ENCODE measurements around the gene SCYGR1. TPM values are rescaled to one million over a fixed set of nuclear protein-coding genes. Genes with fewer than 3 reads are reported as not detected.

The SCYGR1 gene
- total RNA-seq, 4 donors from 2014 or later = not detected

DNA sequence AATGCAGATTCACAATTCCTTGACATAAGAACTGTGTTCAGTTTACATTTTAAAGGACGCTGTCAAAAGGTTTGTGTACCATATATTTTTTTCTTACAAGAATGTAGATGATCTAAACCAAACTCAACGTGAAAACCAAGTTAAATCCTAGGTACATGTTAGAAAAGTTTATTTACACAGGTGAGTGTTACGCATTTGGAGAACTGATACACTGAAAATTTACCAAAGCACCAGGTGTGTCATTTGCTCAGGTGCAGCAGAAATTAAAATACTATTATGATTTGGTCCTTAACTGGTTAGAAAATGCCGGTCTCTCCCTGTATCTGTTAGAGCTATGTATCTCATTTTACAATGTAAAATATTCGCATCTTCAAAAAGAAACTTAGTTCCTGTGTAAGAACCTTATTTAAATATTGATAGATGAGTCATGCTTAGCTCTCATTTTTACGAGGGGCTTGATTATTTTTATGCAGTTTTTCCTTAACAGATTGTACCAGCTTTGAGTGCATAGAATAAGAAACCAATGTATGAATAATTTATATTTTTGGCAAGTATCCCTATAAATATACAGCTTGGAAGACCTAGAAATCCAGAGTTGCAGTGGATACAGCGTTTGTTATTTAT is 37.6 kb downstream of the SCYGR1 start:
- Histone ChIP-seq H3K36me3 (no peaks in the 10 kb centered on the region), H3K27me3 (no peaks in the 10 kb centered on the region), H3K4me3 (replicated peaks in 1 of 3) (no peak overlapping the region), H3K9me3 (no peaks in the 10 kb centered on the region), H3K4me1 (peaks cover 4 to 5% of the 10 kb centered on the region in 2 donors), H3K27ac (no peak overlapping the region)
- DNase-seq = no peak
- 94 to 95% methylated on average over 7 of the region's 7 CpGs for WGBS, 2 donors
- intact Hi-C loops (cut with DNase I) = no loop called here
- TF ChIP-seq POLR2A (IDR thresholded peaks at IDR 0.05) = no peak
- TF ChIP-seq, protein P1, sequence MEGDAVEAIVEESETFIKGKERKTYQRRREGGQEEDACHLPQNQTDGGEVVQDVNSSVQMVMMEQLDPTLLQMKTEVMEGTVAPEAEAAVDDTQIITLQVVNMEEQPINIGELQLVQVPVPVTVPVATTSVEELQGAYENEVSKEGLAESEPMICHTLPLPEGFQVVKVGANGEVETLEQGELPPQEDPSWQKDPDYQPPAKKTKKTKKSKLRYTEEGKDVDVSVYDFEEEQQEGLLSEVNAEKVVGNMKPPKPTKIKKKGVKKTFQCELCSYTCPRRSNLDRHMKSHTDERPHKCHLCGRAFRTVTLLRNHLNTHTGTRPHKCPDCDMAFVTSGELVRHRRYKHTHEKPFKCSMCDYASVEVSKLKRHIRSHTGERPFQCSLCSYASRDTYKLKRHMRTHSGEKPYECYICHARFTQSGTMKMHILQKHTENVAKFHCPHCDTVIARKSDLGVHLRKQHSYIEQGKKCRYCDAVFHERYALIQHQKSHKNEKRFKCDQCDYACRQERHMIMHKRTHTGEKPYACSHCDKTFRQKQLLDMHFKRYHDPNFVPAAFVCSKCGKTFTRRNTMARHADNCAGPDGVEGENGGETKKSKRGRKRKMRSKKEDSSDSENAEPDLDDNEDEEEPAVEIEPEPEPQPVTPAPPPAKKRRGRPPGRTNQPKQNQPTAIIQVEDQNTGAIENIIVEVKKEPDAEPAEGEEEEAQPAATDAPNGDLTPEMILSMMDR (IDR thresholded peaks at IDR 0.05) = no peak

DNA sequence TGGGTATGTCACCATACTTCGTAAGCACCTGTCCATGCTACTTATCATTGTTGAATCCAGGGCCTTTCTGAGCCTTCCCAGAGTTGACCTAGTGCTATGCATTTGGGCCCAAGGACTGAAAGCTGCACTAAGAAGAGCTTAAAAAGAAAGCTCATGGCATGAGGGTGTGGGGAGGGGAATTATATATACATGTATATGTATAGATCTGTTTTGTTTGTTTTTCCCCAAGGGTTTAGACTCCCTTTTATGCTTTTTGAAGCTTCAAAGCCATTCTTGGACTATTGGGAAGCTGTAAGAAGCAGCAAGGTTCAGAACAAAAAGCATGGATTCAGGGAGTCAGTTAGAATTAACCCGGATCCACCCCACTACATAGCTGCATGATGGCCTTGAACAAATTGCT is 39.4 kb downstream of the SCYGR1 start:
- DNase-seq = no peak
- H3K27ac ChIP-seq = no peak overlapping the region
- TF ChIP-seq, protein P1 (IDR thresholded peaks at IDR 0.05) = no peak
- TF ChIP-seq POLR2A (IDR thresholded peaks at IDR 0.05) = no peak
- 95 to 98% methylated on average over 2 of the region's 2 CpGs for WGBS, 2 donors
- H3K36me3 ChIP-seq = peaks cover 0 to 3% of the 10 kb centered on the region in 2 donors
- no peak overlapping the region for H3K4me3 ChIP-seq (replicated peaks in 1 of 3)
- H3K4me1 ChIP-seq = peaks cover 4 to 5% of the 10 kb centered on the region in 2 donors
- H3K9me3 ChIP-seq = no peaks in the 10 kb centered on the region
- intact Hi-C loops (cut with DNase I) = no loop called here
- H3K27me3 ChIP-seq = no peaks in the 10 kb centered on the region

DNA sequence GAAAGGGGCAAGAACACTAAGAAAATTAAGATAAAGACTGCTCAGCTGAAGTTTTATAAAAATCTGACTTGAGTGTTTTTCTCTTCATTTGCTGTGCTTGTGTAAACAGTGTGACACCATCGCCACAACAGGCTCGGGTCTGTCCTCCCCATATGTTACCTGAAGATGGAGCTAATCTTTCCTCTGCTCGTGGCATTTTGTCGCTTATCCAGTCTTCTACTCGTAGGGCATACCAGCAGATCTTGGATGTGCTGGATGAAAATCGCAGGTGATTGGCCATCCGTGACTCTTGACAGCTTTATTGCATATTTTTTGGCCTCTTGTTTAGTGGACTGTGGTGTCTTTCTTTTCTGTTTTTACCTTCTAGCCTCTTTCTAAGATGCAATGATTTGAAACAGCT is 40.6 kb downstream of the SCYGR1 start:
- Histone ChIP-seq H3K4me3 (replicated peaks in 1 of 3) (no peak overlapping the region), H3K36me3 (peaks cover 0 to 3% of the 10 kb centered on the region in 2 donors), H3K9me3 (no peaks in the 10 kb centered on the region), H3K27me3 (no peaks in the 10 kb centered on the region), H3K4me1 (peaks cover 4 to 5% of the 10 kb centered on the region in 2 donors), H3K27ac (peak overlapping the region in 1 of 3 donors; percentile 28)
- 38 to 39% methylated on average over 7 of the region's 7 CpGs for WGBS, 2 donors
- intact Hi-C loops (cut with DNase I) = no loop called here
- DNase-seq = peak; percentile 59 to 72
- TF ChIP-seq, protein P1 (IDR thresholded peaks at IDR 0.05) = no peak
- TF ChIP-seq POLR2A (IDR thresholded peaks at IDR 0.05) = no peak

DNA sequence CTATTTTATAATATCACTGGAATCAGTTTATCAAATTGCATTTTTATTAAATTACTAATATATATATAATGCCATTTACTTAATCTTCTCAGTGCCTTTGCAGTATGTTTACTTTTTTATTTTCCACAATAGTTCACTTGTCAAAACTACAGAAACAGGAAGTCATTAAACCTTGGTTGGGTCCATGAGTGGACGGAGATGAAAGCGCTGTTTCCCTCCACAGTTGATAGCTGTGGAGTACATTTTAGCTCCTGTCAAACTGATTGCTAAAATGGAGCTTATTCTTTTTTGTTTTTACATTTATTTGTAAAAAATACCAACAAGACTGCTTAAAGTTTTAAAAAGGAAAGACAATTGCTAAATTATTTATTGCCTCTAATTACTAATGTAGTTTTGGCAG is 43.5 kb downstream of the SCYGR1 start:
- H3K36me3 ChIP-seq = peaks cover 0 to 6% of the 10 kb centered on the region in 2 donors
- WGBS, 2 donors = 89 to 93% methylated on average over 2 of the region's 2 CpGs
- no peak overlapping the region for H3K27ac ChIP-seq
- no peak overlapping the region for H3K4me3 ChIP-seq (replicated peaks in 1 of 3)
- DNase-seq = no peak
- peaks cover 4 to 5% of the 10 kb centered on the region in 2 donors for H3K4me1 ChIP-seq
- intact Hi-C loops (cut with DNase I) = no loop called here
- TF ChIP-seq, protein P1 (IDR thresholded peaks at IDR 0.05) = no peak
- no peak for TF ChIP-seq POLR2A (IDR thresholded peaks at IDR 0.05)
- H3K9me3 ChIP-seq = no peaks in the 10 kb centered on the region
- H3K27me3 ChIP-seq = no peaks in the 10 kb centered on the region

DNA sequence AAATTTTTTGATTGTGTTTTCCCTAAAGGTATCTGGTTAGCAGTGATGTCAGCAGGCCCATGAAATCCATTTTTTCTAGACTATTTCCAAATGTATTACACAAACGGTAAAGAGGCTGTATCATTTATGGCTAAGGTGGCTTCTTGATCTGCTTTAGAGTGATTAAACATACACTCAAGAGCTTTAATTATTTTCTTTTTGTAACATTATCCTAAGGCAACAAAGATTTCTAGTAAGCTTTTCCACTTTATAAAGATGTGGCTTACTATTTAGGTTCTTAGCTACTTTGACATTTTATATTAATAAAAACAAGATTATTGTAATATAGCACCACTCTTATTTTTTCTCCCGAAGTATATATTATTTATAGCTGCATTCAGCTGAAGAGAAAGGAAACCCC is 46.2 kb downstream of the SCYGR1 start:
- H3K27ac ChIP-seq = no peak overlapping the region
- no peaks in the 10 kb centered on the region for H3K4me1 ChIP-seq
- H3K27me3 ChIP-seq = no peaks in the 10 kb centered on the region
- no peak overlapping the region for H3K4me3 ChIP-seq (replicated peaks in 1 of 3)
- intact Hi-C loops (cut with DNase I) = no loop called here
- DNase-seq = no peak
- H3K9me3 ChIP-seq = no peaks in the 10 kb centered on the region
- no peak for TF ChIP-seq POLR2A (IDR thresholded peaks at IDR 0.05)
- TF ChIP-seq, protein P1 (IDR thresholded peaks at IDR 0.05) = no peak
- WGBS, 2 donors = 89 to 91% methylated on average over 2 of the region's 2 CpGs
- peaks cover 0 to 6% of the 10 kb centered on the region in 2 donors for H3K36me3 ChIP-seq

Data from thyroid gland (tissue), 4 donors.